ENCODE measurements around the gene HES5. TPM values are rescaled to one million over a fixed set of nuclear protein-coding genes. Genes with fewer than 3 reads are reported as not detected.
A peak's percentile ranks its signal among the peaks of the same experiment; 100 is the strongest.

Gene HES5
- total RNA-seq, 1 experiment from 2014 or later: not detected

GRCh38 chr1:2503554-2504224 lies 26.4 kb downstream of the HES5 start:
- H2BK5ac ChIP-seq (ENCODE audit: insufficient read length, low read length): no peak overlapping the region
- no peak overlapping the region for H2BK15ac ChIP-seq (ENCODE audit: low read depth, low read length)
- H3K79me1 ChIP-seq (ENCODE audit: insufficient read depth, low read depth, low read length, poor library complexity, severe bottlenecking): no peaks in the 10 kb centered on the region
- Mint-ChIP-seq H3K36me3 (ENCODE audit: insufficient read depth in 1 of 3, low read depth in 3 of 3) (peaks cover 2 to 7% (median 3%) of the 10 kb centered on the region in 3 experiments; a peak in 6 of 7 replicates), H3K4me1 (no peaks in the 10 kb centered on the region), H3K4me3 (no peak overlapping the region), H3K27ac (no peak overlapping the region), H3K27me3 (ENCODE audit: low read depth) (peaks cover 5% of the 10 kb centered on the region), H3K9me3 (no peaks in the 10 kb centered on the region)
- H4K5ac ChIP-seq (ENCODE audit: insufficient read length, low read depth, low read length): no peak overlapping the region
- no peak overlapping the region for H3T11ph ChIP-seq (ENCODE audit: low read length)
- TF ChIP-seq CTCF (conservative IDR thresholded peaks at IDR 0.05): 0 out of 3 replicates have a peak, but pooled peaks have one; percentile 23
- no peaks in the 10 kb centered on the region for H3K4me1 ChIP-seq (ENCODE audit: insufficient read depth, low read length)
- H4K91ac ChIP-seq (ENCODE audit: insufficient read length, low read depth, low read length): no peak overlapping the region
- no peaks in the 10 kb centered on the region for H3K9me3 ChIP-seq (ENCODE audit: control insufficient read depth, low read depth, low read length)
- no CpG with 5 or more reads among the region's 42 CpGs for WGBS (ENCODE audit: extremely low coverage, insufficient read length, low lambda C conversion rate)
- H2BK20ac ChIP-seq (ENCODE audit: low read depth, low read length, poor library complexity, severe bottlenecking): no peak overlapping the region
- no peak overlapping the region for H3K14ac ChIP-seq (ENCODE audit: insufficient read depth, low read length)
- no peaks in the 10 kb centered on the region for H3K79me2 ChIP-seq (ENCODE audit: insufficient read depth, low read length)
- no peak overlapping the region for H2BK120ac ChIP-seq (ENCODE audit: low read depth, low read length, poor library complexity, severe bottlenecking)
- no peak overlapping the region for H2AFZ ChIP-seq (ENCODE audit: low read length)
- no peak overlapping the region for H3K27ac ChIP-seq (ENCODE audit: insufficient read length, low read depth, low read length)
- H3K27me3 ChIP-seq (ENCODE audit: insufficient read depth, low read length): no peaks in the 10 kb centered on the region
- no peak overlapping the region for H3K4me2 ChIP-seq (ENCODE audit: insufficient read depth, insufficient read length, low read length)
- H2AK5ac ChIP-seq (ENCODE audit: insufficient read length, low read length): no peak overlapping the region
- no peak overlapping the region for H3K23ac ChIP-seq (ENCODE audit: insufficient read length, low read depth, low read length)
- no peak overlapping the region for H3K4ac ChIP-seq (ENCODE audit: low read depth, low read length)
- no peaks in the 10 kb centered on the region for H4K20me1 ChIP-seq (ENCODE audit: control insufficient read depth, insufficient read depth, insufficient read length)
- no peak overlapping the region for H3K56ac ChIP-seq (ENCODE audit: insufficient read length, low read depth, low read length)
- no peaks in the 10 kb centered on the region for H3K23me2 ChIP-seq (ENCODE audit: insufficient read length, low read depth, low read length, poor library complexity, severe bottlenecking)
- no peak overlapping the region for H3K9ac ChIP-seq (ENCODE audit: extremely low read depth, insufficient read length, low read length)
- no peak for DNase-seq
- H2BK12ac ChIP-seq (ENCODE audit: insufficient read length, low read depth, low read length): no peak overlapping the region
- no peak overlapping the region for H3K18ac ChIP-seq (ENCODE audit: insufficient read length, low read depth, low read length)
- H4K8ac ChIP-seq (replicated peaks; ENCODE audit: insufficient read length, low read depth, low read length): no peak overlapping the region
